H1 (cell line): Measurements from ENCODE around the gene POMT2. TPM values are rescaled to one million over a fixed set of nuclear protein-coding genes. Genes with fewer than 3 reads are reported as not detected.

ENCODE experiments used
- KDM5A ChIP-seq: fragments of 200-600 bp; IDR thresholded peaks from 2 replicates; pipeline ENCODE4 v1.7.1; 2012; ENCODE audit warnings: mild to moderate bottlenecking, low read length, inconsistent platforms, mixed read lengths
- polyA plus RNA-seq, 7 experiments: library from polyadenylated mRNA; depleted of rRNA in 3 of 7; stranded (reverse) in 5 of 7; unstranded in 2 of 7; fragments of >200 nt in 5 of 7; fragments of 200-250 nt in 2 of 7; gene quantifications; 1 replicate in 5 of 7; 2 replicates in 1 of 7; 4 replicates in 1 of 7; pipeline versions ENCODE4 v1.2.1 to v1.2.3, GENCODE V29; 2011 to 2013; ENCODE audit warnings: missing spikeins in 2 of 7, mixed read lengths in 2 of 7
- total RNA-seq: library from RNA; stranded (reverse); fragmentation: NEBNext Ultra II Directional; extraction: Animal tissue kit (Norgen Biotek cat#: 25700); gene quantifications from 2 replicates; pipeline ENCODE4 v1.2.1, GENCODE V29; 2021

Gene POMT2
- total and polyA plus RNA-seq, 2 of the 8 experiments (the other 6 are each of a cell fraction or from before 2014, with no cell fraction given): 20.8 to 44.9 TPM

DNA sequence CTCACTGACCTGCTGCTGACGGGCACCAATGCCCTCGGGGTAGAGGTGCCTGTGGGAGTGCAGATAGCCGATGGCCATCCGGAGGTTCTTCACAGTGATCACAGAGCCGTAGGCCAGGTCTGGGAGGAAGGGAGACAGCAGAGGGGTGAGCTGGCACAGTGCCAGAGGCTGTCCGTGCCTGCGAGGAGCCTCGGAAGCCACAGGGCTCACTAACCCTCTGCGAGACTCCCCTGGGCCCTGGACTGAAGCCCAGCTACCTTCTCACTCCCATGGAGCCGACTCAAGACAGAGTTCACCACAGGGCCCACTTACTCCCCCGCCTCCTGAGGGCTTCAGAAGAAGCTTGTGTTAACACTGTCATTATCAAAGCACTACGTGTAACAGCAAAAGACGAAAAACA is 24.5 kb downstream of the POMT2 start (continued):
- TF ChIP-seq KDM5A: no peak
